CD4-positive, alpha-beta T cell treated with Interleukin-21 for 1 hour (primary cell): ENCODE results near the gene PLCB1.

ENCODE experiments used
- DNase-seq: peaks from one replicate; pipeline ENCODE4 v3.0.0-alpha.2; 2020

The PLCB1 gene

DNA sequence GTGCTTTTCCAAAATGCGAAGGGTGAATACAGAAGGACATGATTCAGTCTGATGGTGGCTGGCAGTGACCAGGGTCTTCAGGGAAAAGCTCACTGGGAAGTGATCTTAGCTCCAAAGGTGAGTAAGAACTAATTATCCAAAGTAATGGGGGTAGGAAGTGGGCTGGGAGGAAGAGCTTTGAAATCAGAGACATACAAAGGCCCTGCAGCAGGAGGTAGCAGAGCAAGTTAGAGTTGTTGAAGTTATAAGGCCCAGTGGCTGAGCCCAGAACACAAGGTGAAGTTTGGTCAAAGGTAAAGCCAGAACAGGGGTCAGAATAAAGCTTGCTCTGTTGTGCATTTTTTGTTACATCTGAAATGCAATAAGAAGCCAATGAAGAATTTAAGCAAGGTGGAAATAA lies 81.2 kb downstream of the PLCB1 start:
- DNase-seq, result no peak

DNA sequence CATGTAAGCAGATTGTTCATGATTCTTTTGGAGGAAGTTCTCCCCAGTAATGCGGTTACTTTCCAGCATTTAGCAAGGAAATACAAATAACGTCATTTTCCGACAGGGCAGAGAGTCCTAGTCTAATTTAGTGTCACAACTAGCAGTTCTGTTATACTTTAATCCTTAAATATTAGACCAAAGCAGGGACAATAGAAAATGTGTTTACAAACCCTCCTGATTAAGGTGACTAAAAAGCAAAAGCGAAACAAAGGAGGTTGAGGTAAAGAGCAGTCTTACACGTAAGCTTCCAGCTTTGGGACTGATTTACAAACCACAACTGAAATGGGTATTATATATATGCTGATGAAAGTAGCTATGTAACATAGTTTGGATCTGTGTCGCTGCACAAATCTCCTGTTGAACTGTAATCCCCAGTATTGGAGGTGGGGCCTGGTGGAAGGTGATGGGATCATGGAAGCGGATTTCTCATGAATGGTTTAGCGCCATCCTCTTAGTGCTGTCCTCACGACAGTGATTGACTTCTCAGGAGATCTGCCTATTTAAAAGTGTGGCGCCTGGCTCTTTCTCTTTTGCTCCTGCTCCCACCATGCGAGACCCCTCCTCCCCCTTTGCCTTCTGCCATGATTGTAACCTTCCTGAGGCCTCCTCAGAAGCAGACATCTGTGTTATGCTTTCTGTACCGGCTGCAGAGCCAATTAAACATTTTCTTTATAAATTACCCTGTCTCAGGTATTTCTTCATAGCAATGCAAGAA lies 81.9 kb downstream of the PLCB1 start:
- DNase-seq, result peak; percentile 34

DNA sequence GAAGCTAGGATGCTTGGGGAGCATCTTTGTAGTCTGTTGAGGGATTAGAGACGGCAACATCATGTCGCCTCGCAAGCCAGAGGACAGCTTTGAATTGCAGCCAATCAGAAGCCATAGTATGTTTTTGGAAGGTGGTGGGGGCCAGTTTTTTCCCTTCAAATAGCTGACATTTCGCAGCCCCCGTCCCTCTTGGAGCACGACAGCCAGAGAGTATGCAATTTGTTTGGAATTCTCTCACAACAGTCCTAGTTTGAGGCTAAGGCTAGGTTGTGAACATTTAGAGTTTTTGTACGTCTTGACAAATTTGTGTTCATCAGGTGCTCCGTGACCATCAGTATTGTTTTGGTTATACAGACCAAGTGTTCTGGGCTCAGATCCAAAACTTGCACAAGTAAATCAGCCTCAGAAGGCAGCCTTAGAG lies 83.3 kb downstream of the PLCB1 start:
- DNase-seq, result no peak

GRCh38 chr20:8216375-8217200 lies 84.5 kb downstream of the PLCB1 start:
- DNase-seq, result no peak

- DNase-seq, result no peak
Observed at GRCh38 chr20:8218861-8219260, 86.8 kb downstream of the PLCB1 start.

- DNase-seq, result no peak
Observed at GRCh38 chr20:8219403-8219802, 87.3 kb downstream of the PLCB1 start.

GRCh38 chr20:8220716-8221115 lies 88.7 kb downstream of the PLCB1 start:
- no peak for DNase-seq

DNA sequence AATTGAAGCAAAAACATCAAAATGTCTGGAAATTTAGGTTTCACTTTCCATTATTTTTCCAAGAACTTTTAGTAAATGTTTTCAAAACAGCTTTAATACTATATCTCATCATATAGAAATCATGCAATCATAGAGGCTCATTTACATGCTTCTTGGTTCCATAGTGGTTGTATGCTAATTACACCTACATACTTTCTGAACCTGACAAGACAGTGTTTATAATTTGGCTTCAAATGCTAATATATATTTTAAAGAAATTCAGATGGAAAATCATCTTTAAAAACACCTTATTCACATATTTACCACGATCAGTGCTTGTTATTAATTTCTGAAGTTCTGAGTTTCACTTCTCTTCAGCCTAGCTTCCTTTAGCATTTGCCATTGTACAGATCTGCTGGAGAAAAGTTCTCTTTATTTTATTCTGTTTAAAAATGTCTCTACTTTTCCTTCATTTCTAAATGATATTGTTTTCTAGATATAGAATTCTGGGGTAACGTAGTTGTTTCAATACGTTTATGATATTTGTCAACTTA lies 89.9 kb downstream of the PLCB1 start:
- DNase-seq, result no peak

DNA sequence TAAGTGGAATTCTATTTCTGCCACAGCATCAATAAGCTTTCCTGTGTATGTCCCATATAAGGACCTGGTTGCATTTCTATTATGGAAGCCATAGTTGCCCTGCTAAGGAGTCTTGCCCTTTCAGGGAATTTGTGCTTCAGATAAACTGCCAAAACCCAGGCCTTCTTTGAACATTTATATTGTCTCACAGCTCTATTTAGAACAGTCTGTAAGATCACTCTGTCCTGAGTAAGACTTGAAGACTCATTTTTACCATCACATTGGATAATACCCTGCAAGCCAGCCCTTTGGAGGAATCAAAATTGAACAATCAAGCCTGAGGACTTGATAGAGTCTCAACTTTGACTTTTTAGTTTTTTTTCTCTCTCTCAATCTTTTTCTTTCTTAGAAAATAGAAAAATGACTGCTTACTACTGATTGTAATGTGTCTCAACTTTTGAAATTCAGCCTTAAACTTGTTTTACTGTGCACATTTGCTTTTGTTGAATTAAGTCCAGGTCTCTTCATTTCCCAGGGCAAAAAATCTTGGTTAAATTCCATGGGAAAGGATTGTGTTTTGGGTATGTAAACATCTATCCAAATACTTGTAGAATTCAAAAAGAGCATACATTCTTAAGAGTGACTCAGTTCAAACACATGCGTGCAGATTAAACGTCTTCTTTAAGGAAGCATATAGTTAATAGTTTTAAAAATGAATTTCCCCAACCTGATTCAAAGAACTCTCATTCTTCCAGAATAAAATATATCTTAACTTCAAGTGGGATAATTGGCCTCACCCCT lies 91.2 kb downstream of the PLCB1 start:
- no peak for DNase-seq

- no peak for DNase-seq
Observed at GRCh38 chr20:8225658-8226057, 93.6 kb downstream of the PLCB1 start.

DNA sequence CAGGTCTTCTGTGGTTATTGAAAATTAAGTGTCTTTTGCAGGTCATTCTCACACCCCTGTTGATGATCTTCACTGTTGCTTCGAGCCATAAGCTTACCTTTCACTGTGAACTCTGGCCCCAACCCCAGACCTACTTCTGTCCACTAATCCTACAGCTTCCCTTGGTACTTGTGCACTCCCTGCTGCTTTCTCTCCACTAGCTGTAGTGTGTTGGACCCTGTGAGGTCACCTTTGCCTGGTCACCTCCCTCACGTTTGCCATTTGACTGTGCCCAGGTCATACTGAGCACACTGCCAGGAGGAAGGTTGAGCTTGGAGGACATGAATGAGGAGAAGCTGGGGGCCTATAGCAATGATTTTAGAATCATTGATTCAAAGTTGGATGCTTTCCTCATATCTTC lies 94.0 kb downstream of the PLCB1 start:
- DNase-seq, result no peak

GRCh38 chr20:8227293-8227692 lies 95.2 kb downstream of the PLCB1 start:
- DNase-seq, result no peak

DNA sequence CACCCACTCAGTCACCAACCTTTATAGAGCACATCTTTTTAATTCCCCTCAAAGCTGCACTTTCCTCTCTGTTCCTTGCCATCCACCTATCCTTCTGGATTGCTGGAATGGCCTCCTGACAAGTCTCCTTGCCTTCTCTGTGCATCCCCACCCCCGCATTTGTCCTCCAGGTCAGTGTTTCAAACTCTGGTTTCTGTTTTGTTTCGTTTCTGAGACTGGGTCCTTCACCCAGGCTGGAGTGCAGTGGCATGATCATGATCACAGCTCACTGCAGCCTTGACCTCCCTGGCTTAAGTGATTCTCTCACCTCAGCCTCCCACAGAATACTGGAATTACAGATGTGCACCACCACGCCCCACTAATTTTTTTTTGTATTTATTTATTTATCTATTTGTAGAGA lies 96.2 kb downstream of the PLCB1 start:
- DNase-seq, result no peak

DNA sequence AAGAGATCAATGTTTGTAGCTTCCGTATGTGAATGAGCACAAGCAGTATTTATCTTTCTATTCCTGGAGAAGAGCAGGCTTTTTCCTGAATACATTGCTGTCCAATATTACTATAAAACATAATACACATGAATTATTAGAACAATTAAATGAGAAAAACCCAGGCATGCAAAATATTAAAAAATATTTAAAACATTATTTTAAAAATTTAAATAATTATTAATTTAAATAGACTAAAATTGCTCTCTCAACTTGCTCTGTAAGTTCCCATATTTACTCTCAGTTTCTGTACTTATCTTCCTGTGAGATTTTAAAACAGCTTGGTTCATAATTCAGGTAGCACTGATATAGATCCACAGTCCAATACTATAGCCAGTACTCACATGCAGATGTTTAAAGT lies 97.0 kb downstream of the PLCB1 start:
- no peak for DNase-seq

DNA sequence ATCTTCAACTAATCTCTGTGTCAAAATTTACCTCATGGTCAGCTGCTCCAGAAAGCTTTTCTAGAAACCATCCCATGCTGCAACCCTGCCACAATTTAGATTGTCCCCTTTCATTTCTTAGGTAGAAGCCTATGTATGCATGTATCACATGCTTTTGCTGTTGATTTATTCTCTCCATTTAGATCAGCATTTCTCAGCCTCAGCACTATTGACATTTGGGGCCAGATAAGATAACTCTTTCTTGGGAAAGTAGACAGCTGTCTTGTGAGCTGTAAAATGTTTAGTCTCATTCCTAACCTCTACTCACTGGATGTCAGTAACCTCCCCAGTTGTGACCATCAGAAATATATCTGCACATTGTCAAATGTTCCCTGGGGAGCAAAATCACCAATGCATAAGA lies 99.0 kb downstream of the PLCB1 start:
- DNase-seq, result no peak

DNA sequence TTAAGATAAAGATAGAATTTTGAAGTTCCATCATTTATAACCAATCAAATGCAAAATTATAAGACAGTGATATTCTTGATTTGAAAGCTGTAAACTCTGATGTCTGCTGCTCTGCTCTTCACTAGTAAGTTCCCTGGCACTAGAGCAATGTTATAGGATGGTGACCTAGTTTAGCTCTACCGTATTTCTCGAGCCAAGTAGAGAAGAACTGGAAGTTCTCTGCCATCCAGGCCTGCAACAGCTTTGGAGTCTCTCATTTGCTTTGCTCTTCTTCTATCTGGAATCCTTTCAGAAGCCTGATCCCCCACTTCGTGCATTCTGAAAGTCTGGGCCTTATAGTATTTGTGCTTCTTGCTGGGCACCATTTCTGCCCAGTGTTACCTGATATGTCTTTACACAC lies 100.3 kb downstream of the PLCB1 start:
- no peak for DNase-seq

DNA sequence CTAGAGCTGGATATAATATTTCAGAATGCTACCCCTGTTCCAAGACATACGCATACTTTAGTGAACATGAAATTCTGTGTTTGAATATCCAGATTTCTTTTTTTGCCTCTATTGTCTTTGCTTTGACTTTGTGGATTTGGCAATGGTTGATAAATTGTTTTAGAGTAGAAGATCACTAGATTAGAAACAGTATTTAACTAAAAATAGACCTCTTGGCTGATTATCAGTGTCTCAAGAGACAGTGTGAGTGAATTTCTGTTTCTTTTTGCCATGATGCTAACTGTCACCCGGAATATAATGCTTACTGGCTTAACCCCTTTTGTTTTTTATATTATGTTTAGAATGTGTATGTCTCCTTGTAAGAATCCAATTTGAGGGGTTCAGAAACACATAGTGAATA lies 102.5 kb downstream of the PLCB1 start:
- no peak for DNase-seq

GRCh38 chr20:8242066-8242465 lies 110.0 kb downstream of the PLCB1 start:
- no peak for DNase-seq

- no peak for DNase-seq
Observed at GRCh38 chr20:8242827-8243724, 111.0 kb downstream of the PLCB1 start.

DNA sequence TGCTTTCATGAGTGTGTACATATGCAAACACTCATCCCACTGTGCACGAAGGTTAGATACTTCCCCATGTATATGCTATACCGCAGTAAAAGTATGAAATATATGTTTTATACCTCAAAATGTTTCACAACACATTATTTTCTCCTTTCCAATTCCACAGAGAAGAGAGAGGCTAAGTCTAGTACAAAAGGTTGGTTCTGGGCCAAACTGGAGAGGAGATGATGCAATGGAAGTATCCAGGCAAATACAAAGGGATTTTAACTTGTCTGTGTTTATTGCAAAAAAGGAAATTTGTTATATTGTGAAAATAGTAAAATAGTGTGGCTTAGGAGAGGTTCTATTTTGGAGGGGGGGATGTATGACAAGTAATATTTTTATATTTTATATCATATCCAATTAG lies 112.6 kb downstream of the PLCB1 start:
- DNase-seq, result no peak

- no peak for DNase-seq
Observed at GRCh38 chr20:8246153-8246552, 114.1 kb downstream of the PLCB1 start.

GRCh38 chr20:8246716-8247115 lies 114.7 kb downstream of the PLCB1 start:
- DNase-seq, result no peak
